ENCODE results near the gene SNX33.

SNX33 gene

GRCh38 chr15:75671730-75672602, 24.3 kb downstream of the SNX33 start:
- no peak overlapping the region for H3K4me3 ChIP-seq (ENCODE audit: low read depth, low read length)
- H3K27ac ChIP-seq = peak overlapping the region; percentile 80
- H3K9me3 ChIP-seq (ENCODE audit: severe bottlenecking) = no peaks in the 10 kb centered on the region

GRCh38 chr15:75672646-75673425, 25.1 kb downstream of the SNX33 start:
- Histone ChIP-seq H3K27me3 (ENCODE audit: insufficient read depth, low read depth, severe bottlenecking) (no peaks in the 10 kb centered on the region), H3K4me3 (ENCODE audit: low read depth, low read length) (peak overlapping the region; percentile 2; the same call in 1 of the 2 replicates), H3K36me3 (peaks cover 25% of the 10 kb centered on the region), H3K27ac (peak overlapping the region; percentile 80), H3K9me3 (ENCODE audit: severe bottlenecking) (no peaks in the 10 kb centered on the region)
- no peak for TF ChIP-seq CTCF (IDR thresholded peaks at IDR 0.05; ENCODE audit: low read depth, low read length)
- peak; percentile 56 for DNase-seq

More at GRCh38 chr15:75671730-75672602, 24.3 kb downstream of the SNX33 start:
- no peak for TF ChIP-seq CTCF (IDR thresholded peaks at IDR 0.05; ENCODE audit: low read depth, low read length)
- H3K27me3 ChIP-seq (ENCODE audit: insufficient read depth, low read depth, severe bottlenecking) = no peaks in the 10 kb centered on the region
- DNase-seq = peak; percentile 49
- peaks cover 16% of the 10 kb centered on the region for H3K36me3 ChIP-seq

GRCh38 chr15:75673426-75674235, 25.9 kb downstream of the SNX33 start:
- 0 out of 2 replicates have a peak overlapping the region, but pooled peaks have one; percentile 2 for H3K4me3 ChIP-seq (ENCODE audit: low read depth, low read length)
- H3K36me3 ChIP-seq = peaks cover 32% of the 10 kb centered on the region
- H3K27ac ChIP-seq = peak overlapping the region; percentile 80
- H3K27me3 ChIP-seq (ENCODE audit: insufficient read depth, low read depth, severe bottlenecking) = no peaks in the 10 kb centered on the region
- H3K9me3 ChIP-seq (ENCODE audit: severe bottlenecking) = no peaks in the 10 kb centered on the region
- TF ChIP-seq CTCF (IDR thresholded peaks at IDR 0.05; ENCODE audit: low read depth, low read length) = no peak
- DNase-seq = peak; percentile 73

- TF ChIP-seq CTCF (IDR thresholded peaks at IDR 0.05; ENCODE audit: low read depth, low read length) = no peak
- H3K4me3 ChIP-seq (ENCODE audit: low read depth, low read length) = no peak overlapping the region
Measured at GRCh38 chr15:75674366-75674765, 26.7 kb downstream of the SNX33 start.

GRCh38 chr15:75675579-75676404, 28.1 kb downstream of the SNX33 start:
- DNase-seq = no peak
- TF ChIP-seq CTCF (IDR thresholded peaks at IDR 0.05; ENCODE audit: low read depth, low read length) = no peak
- Histone ChIP-seq H3K9me3 (ENCODE audit: severe bottlenecking) (no peaks in the 10 kb centered on the region), H3K27ac (no peak overlapping the region), H3K4me3 (ENCODE audit: low read depth, low read length) (no peak overlapping the region), H3K36me3 (peaks cover 53% of the 10 kb centered on the region), H3K27me3 (ENCODE audit: insufficient read depth, low read depth, severe bottlenecking) (no peaks in the 10 kb centered on the region)

More at GRCh38 chr15:75674366-75674765, 26.7 kb downstream of the SNX33 start:
- Histone ChIP-seq H3K27ac (peak overlapping the region; percentile 80), H3K27me3 (ENCODE audit: insufficient read depth, low read depth, severe bottlenecking) (no peaks in the 10 kb centered on the region), H3K36me3 (peaks cover 40% of the 10 kb centered on the region), H3K9me3 (ENCODE audit: severe bottlenecking) (no peaks in the 10 kb centered on the region)
- no peak for DNase-seq
